GM21515 (cell line): Measurements from ENCODE around the gene PPP1R1C.
"Not testable (repeated sequence)": the region's sequence is repeated elsewhere in the genome, so short reads cannot be mapped to it uniquely, and the experiment has no call there.

Experiments used
- ATAC-seq: cut with Tn5 transposase; IDR thresholded peaks from one replicate; pipeline ENCODE4 v1.9.1; 2021; ENCODE audit not compliant: unreplicated experiment

Gene PPP1R1C

DNA sequence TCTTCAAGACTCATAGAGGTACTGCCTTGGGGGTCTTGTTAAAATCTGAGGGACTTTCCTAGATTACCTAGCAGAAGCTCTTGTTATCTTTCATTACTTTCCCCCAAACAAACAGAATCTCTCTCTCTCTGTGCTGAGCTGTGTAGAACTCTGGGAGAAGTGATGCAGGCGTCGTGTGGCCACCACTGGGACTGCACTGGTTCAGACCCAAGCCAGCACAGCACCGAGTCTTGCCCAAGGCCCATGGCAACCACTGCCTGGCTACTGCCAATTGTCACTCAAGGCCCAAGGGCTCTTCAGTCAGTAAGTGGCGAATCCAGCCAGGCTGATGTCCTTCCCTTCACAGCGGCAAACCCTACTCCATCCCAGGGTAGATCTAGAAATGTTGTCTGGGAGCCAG lies 28.6 kb downstream of the PPP1R1C start:
- ATAC-seq = no peak

DNA sequence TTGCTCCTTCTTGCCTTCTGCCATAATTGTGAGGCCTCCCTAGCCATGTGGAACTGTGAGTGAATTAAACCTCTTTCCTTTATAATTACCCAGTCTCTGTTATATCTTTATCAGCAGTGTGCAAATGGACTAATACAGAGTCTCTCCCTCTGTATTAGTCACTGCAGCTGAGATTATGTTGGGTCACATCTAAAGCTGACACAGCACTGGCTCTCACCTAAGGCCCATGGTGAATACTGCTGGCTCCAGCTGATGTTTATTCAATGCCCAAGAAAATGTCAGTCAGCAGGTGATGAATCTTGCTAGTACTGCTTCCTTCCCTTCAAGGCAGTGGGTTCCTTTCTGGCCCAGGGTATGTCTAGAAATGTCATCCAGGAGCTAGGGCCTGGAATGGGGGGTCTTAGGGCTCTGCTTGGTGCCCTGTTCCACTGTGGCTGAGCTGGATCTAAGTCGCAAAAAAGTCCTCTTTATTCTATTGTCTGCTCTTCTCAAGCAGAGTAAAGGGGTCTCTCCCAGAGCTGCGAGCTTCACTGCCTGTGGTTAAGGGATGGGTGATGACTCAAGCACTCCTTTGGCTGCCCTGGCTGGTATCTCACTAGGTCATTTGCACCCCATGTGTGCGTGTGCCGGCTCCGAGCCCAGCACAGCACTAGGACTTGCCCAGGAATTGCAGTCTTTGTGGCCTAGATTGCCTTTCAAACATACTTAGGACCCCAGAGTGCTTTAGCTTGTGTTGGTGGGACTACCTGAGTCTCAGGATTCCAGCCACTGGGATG lies 29.9 kb downstream of the PPP1R1C start:
- ATAC-seq = no peak

DNA sequence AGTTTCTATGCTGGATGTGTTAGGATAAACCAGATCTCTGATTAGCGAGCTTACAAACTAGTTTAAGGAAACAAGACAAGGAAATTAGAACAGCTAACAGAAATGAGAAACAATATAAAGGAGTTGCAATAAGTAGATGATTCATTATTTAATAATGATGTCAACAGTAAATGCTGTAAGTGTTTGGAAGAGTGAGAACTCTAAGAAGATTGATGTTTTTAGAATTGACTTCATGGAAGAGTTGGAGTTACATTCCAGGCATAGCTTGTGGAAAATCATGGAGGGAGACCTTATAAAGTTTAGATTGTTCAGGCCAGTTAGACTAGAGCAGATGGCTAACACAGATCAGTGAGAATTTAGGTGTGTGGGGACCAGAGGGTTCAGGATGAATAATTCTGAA lies 32.6 kb downstream of the PPP1R1C start:
- ATAC-seq = no peak

DNA sequence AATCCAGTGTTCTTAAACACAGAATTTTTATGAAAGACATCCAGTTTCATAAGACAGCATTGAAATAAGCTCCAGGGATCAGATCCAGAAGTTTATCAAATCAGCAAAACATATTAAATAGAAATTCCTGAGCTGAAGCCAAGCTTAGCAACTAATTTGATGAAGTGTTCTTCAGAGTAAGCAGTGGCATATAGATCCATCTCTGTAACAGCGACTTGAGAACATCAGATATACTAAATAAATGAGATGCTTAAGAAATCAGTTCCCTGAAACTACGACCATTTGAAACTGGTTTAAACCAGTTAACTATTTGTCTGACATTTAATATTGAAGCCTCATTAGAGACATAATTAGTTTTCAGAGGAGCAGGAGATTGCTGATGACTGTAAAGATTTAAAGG lies 34.1 kb downstream of the PPP1R1C start:
- ATAC-seq = no peak

DNA sequence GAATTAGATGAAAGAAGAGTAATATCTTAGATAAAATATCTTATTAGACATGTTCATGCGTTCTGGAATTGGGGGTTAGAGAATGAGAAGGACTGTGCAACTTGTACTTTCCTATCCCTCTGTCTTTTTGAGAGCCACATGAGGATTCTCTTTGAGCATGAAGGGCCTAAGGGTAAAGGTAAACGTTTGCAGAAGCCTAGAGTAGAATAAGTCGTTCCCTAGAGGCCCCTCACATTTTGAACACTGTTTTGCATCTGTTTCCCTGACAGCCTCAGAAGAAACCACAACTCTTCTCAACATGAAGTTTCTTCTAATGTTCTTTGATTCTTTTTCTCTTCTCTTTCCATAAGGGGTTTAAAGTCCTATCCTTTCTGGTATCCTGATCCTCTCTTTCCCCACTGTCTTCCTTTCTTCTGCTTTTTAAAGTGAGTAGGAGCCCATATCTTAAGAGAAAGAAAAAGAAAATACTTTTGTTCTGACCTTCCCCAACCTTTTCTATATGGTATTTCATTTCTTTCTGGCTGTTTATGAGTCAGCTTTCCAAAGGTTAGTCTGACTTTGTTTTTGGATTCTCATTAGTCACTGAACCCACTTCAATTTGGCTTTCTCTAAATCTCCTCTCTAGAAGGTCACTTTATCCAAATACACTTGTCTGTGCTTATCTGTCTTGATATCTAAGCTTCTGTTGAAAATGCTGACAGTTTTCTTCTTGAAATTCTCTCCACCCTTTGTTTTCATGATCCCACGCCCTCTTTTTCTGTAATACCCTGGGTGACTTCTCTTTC lies 34.8 kb downstream of the PPP1R1C start:
- ATAC-seq = no peak

DNA sequence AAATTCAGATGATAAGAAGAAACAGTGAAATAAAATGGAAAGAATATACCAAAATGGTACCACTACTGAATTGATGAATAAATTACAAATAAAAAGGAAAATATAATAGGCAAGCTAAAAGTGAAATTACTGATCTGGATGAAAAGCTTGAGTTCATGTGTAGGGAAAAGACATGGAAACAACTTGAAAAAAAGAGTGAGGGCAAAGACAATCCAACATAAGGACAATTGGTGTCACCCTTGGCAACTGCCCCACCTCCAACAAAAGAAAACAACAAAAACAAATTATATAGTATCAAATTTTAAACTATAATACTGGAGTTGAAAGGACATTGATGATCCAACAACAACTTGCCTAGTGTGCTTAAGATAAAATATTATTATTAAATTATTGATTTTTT lies 37.6 kb downstream of the PPP1R1C start:
- ATAC-seq = no peak

DNA sequence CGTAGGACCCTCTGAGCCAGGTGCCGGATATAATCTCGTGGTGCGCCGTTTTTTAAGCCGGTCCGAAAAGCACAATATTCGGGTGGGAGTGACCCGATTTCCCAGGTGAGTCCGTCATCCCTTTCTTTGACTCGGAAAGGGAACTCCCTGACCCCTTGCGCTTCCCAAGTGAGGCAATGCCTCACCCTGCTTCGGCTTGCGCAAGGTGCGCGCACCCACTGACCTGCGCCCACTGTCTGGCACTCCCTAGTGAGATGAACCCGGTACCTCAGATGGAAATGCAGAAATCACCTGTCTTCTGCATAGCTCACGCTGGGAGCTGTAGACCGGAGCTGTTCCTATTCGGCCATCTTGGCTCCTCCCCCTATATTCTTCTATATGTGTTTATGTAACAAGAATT lies 45.2 kb downstream of the PPP1R1C start:
- ATAC-seq = not testable (repeated sequence)

DNA sequence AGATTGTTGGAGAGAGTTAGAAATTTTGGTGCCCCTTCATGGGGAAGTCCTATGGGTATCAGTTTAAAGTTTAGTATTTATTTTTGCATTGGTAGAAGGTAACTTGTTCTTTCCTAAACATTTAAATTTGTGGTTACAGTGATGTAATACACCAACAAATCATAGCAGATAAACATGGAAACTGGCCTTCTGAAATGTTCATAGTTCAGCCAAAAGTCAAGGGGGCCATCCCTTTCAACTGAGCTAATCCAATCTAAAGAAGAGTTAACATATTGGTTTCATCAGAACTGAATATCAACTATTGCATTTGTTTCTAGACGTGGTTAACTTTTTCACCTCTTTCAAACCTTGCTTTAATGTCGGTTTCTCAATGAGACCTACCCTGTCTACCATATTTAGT lies 46.3 kb downstream of the PPP1R1C start:
- no peak for ATAC-seq

DNA sequence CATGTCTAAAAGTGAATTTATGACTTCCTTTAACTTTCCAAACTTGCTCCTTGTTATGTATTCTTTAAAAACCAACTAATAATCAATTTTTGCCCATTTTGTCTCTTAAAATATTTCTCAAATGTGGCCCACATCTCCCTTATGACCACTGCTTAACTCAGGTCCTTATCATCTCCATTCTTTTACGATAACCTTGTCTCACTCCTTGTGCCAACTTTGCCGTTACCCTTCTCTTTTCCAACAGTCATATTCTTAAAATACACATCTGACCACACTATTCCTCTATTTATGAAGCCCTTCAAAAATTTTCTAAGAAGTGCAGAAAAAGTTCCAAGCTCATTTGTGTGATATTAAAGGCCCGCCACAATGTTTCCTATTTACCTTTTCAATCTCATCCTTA lies 47.8 kb downstream of the PPP1R1C start:
- no peak for ATAC-seq

DNA sequence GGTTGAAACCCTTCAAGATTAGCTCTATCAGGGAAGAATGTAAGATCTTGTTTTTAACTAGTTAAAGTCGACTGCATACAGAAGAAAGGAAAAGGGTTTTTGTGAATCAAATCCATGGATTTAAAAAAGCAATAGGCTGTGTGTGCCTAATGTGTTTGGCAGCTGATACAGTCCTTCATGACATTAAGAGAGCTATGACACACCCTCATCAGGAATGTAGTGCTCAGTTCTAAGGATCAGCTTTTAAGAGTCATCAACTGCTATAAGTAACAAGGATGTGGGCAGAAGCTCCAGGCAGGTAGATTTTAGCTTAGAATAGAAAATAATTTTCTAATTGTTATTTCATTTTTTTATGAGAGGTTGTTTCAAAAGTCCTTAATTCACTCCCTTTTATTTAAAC lies 52.9 kb downstream of the PPP1R1C start:
- no peak for ATAC-seq

DNA sequence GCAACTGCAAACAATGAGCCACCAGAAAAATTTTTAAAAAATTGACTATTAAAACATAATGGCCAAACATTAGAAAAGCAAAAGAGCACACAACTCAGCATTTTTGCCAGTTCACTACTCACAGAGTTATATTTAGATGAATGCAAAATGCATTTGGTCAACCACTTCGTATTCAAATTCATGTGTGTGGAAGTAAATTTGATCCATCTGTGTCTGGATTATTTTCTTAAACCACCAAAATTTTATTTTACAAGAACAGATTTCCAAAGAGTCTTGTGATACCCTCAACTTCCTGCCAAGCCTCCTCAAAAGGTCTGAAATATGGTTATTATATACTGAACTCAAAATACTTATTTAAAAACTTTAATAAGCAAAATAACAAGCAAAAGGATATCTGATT lies 57.4 kb downstream of the PPP1R1C start:
- no peak for ATAC-seq

DNA sequence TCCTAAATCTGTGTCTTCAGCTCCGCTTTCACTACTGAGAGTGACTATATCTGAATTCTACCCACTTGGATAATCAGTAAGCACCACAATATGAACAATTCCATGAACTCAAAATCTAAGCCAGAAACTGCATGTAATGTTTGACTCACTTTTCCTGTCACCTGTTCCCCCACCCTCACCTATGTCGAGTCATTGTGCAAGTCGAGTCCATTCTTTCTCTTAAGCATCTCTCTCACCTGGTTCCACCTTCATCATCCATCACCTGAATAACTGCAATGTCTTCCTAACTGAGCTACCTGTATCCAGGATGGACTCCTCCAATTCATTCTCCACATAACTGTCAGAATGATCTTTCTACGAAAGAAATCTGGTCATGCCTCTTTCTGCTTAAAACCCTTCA lies 58.2 kb downstream of the PPP1R1C start:
- no peak for ATAC-seq

DNA sequence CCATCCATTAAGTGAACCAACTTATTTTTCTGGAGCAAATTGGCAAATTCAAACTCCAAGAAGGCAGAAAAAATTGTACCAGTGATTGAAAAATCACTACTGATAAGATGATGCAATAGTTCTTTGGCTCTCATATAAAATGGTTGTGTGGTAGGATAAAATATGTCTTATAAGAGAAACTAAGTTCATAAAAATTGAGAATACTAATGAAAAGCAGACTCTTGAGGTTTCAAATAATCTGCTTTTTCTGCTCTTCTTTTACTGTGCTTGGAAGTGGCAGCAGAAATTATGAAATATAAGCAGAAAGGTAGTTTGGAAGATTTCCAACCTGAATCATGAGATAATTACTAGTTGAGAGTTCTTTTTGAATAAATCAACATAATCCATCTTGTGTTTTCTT lies 61.9 kb downstream of the PPP1R1C start:
- ATAC-seq = no peak

DNA sequence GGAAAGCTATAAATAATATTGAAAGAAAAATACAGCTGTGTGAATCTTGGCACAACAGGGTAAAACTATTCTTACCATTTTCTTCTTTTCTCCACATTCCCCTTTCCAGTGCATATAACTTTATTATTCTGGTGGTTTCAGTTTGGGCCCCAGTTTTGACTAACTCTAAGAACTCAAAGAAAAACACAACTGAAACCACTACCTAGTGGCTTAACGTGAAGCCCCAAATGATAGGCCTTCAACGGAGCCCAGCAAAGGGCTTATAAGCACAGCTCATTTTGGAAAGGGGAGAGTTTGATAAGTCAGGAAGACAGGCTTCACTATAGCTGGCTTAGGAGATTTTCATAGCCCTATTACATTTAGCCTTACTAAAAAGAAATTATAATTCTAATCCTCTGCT lies 62.4 kb downstream of the PPP1R1C start:
- ATAC-seq = peak; percentile 87

DNA sequence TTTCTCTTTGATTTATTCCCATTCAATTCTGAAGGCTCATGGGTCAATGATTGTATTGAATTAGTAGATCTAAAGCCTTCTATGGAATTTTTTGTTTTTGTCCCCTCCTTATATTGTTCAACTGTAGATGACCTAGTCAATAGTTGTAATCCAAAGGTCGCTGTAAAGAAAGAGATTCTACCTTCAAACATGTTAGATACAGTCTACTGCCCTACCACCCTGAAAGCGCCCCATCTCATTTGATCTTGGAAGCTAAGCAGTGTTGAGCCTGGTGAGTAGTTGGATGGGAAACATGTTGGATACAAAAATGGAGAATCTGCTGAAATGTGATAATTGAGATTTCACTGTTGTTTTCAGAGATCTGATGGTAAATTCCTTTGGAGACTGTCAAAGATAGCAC lies 63.0 kb downstream of the PPP1R1C start:
- no peak for ATAC-seq

DNA sequence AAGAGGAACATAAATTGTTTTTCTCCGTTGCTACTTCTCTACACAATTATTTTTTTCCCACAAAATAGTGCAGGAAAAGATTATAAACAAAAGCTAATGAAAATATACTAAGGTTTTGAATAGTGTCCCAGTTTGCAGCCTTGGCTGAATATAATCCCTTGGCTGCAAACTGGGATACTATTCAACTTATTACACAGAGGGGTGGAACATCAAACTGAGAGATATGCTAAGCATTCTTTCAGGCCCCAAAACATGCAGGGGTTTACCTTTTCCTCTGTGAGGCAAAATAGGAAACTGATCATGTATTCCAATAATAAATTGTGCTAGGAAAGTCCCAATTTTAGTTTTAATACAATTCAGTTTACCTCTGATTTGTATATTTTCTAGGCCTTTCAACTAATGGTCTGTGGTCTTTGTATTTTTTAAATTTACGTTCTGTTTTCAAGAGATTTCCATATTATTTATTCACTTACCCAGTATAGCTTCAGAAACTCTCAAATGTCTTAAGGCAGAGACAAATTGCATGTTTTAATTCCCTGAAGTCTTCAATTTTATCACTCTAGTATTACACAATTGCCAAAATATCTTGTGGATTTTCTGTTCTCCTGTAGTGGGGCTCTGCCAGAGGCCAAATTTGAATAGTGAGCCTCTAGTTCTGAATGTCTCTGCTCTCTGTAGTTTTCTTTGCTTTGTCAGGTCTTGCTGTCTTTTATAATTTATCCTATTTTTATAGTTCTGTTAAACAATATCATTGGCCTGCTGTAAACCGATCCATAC lies 63.9 kb downstream of the PPP1R1C start:
- ATAC-seq = no peak

DNA sequence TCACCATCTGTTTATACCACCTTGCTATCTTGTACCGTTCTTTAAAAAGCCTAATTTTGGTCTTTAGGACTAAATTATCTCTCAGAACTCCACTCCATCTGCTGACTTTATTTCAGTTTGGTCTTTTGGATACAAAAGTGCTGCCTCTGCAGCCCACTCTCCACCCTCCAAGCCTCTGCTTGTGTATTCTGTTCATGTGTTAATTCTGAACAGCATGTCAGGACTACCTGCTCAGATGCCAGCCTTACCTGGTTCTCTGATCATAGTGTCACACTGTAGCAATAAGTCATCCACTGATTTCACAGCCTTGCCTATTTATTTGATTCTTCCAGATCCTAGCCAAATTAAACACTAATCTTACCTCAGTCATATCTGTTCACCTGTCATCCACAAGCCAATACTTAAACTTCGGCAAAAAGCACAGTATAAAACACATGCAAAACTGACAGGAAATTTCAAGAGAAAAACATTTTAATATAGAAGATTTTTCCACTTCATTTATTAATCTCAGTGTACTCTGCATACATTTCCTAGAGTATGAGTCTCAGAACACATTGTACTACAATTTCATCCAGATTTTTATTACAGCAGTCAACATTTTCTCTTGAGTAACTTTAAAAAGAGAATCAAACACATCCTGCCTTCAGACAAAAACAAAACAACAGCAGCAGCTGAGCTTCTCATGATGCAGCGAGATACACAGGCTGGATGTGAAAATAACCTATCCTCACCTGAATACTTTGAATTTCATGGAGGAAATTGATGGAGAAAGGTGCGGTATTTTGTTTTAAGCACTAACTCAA lies 64.9 kb downstream of the PPP1R1C start:
- ATAC-seq = no peak

DNA sequence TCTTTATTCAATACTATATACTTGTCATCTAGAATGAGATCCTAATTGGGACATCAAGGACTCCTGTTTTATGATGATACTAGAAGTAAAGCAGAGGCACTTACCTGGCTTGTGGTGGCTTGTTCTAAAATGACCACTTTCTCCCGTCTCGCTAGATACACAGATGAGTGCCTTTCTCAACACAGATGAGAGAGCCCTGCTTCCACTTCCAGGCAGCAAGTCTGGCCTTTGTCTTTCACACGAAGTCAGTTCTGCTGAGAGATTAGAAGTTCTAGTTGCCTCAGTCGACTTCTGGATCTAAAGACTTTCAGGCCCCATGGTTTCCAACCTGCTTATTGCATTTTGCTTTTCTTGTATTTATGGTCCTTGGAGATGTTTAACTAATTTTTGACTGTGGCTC lies 70.3 kb downstream of the PPP1R1C start:
- ATAC-seq = no peak

DNA sequence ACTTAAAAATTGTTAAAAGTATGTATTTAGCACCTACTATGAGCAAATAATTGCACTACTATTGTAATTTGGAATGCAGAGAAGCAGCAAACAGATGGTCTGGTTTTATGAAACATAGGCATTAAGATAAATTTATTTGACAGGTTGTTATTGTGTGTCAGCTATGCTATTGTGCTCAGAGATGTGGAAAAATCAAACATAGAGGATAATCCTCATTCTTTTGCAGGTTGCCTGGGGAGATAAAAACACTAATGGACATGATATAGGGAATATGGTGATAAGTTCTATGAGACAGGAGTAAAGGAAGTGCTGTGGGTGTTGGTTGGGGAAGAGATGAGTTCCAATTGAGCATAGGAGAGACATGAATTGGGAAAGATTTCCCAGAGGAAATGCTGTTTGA lies 71.3 kb downstream of the PPP1R1C start:
- ATAC-seq = no peak

DNA sequence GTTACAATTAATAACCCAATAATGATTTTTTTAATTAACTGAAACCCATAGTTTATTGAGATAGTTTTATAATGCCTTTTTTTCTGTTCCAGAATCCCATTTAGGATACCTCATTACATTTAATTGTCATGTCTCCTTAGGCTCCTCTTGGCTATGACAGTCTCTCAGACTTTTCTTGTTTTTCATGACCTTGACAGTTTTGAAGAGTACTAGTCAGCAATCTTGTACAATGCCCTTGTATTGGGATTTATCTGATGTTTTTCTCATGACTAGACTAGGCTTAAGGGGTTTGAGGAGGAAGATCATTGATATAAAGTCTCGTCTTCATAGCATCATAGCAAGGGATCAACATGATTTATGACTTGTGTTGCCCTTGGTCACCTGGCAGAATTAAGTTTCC lies 72.4 kb downstream of the PPP1R1C start:
- ATAC-seq = no peak

DNA sequence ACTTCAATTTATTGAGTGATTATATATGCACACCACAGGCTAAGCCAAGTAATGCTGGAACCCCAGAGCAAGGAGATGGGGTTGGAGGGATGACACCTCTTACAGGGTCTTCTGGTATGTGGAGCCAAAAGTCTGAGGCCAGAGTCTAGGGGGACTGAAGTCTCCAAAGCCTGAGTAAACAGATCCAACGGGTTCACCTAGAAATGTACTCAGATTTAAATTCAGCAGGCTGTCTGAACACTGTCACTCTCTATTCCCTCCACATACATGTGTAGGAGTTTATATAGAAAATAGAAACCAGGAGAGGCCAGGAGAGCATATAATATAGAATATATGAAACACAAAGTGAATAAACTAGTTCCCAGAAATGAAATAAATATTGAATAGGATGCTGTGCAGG lies 76.1 kb downstream of the PPP1R1C start:
- no peak for ATAC-seq
